RWPE1 (cell line): ENCODE results near the gene RAB3C.

Experiments
- CTCF ChIA-PET: fragments of 350-600 bp; sonication (Branson Sonifier 250); formaldehyde crosslinking; extraction: SDS; loops from one replicate; lab custom pipeline; 2021; lab: Yijun Ruan, JAX
- POLR2A ChIA-PET: fragments of 400-600 bp; formaldehyde crosslinking; extraction: SDS; loops from one replicate; lab custom pipeline; 2020; ENCODE audit warnings: antibody characterized with exemption; ENCODE audit not compliant: low non-redundant PET; lab: Yijun Ruan, JAX
- DNase-seq: peaks from one replicate; pipeline ENCODE4 v3.0.0; 2012; ENCODE audit warnings: low spot score
- H3K27ac ChIP-seq: fragments of 450-650 bp; 2 replicates; pipeline ENCODE4 v1.5.1; 2017
- CTCF ChIP-seq: fragments of 450-650 bp; conservative IDR thresholded peaks from 2 replicates; pipeline ENCODE4 v1.5.1; 2017; ENCODE audit warnings: low read depth, mild to moderate bottlenecking

The RAB3C gene

GRCh38 chr5:58794875-58795274 lies 212.0 kb downstream of the RAB3C start:
- POLR2A ChIA-PET = no interaction called here
- CTCF ChIA-PET = no interaction called here
- DNase-seq = no peak
- no peak for TF ChIP-seq CTCF
- no peak overlapping the region for H3K27ac ChIP-seq

- no peak for TF ChIP-seq CTCF
- H3K27ac ChIP-seq = no peak overlapping the region
- CTCF ChIA-PET = no interaction called here
- no peak for DNase-seq
- POLR2A ChIA-PET = no interaction called here
Observed at GRCh38 chr5:58795327-58795726, 212.5 kb downstream of the RAB3C start.

GRCh38 chr5:58797021-58797420 lies 214.1 kb downstream of the RAB3C start:
- POLR2A ChIA-PET = no interaction called here
- no peak overlapping the region for H3K27ac ChIP-seq
- CTCF ChIA-PET = no interaction called here
- TF ChIP-seq CTCF = no peak
- DNase-seq = no peak

- no peak for DNase-seq
- ChIA-PET POLR2A (no interaction called here), CTCF (interaction anchor here (0.7 kb wide), 1 partner anchor 303 kb away, joined by 3 read pairs; no protein-coding TSS in a partner anchor)
- TF ChIP-seq CTCF = no peak
- no peak overlapping the region for H3K27ac ChIP-seq
Observed at GRCh38 chr5:58800356-58800755, 217.5 kb downstream of the RAB3C start.

- POLR2A ChIA-PET = no interaction called here
- no peak for TF ChIP-seq CTCF
- H3K27ac ChIP-seq = no peak overlapping the region
- CTCF ChIA-PET = no interaction called here
- DNase-seq = no peak
Observed at GRCh38 chr5:58800861-58801540, 218.1 kb downstream of the RAB3C start.

GRCh38 chr5:58803056-58803455 lies 220.2 kb downstream of the RAB3C start:
- DNase-seq = no peak
- CTCF ChIA-PET = interaction anchor here (0.9 kb wide), 1 partner anchor 87 kb away, joined by 3 read pairs; no protein-coding TSS in a partner anchor
- POLR2A ChIA-PET = no interaction called here
- TF ChIP-seq CTCF = no peak
- no peak overlapping the region for H3K27ac ChIP-seq
